A673 (cell line): ENCODE results near the gene DRC7.

Experiments
- EZH2 ChIP-seq: fragments of 200-600 bp; sonication (generic); IDR thresholded peaks from 2 replicates; pipeline ENCODE4 v1.6.1; 2017; ENCODE audit warnings: borderline replicate concordance, low read depth, mild to moderate bottlenecking, mixed read lengths, antibody characterized with exemption, low read length; ENCODE audit not compliant: poor library complexity, severe bottlenecking
- TF ChIP-seq, protein P1 (sequence below): fragments of 300-800, 200-600 bp; sonication (generic); conservative IDR thresholded peaks from 2 replicates; pipeline ENCODE4 v1.5.1; 2017; ENCODE audit warnings: low read depth, mild to moderate bottlenecking, antibody characterized with exemption, low read length, moderate library complexity, mixed read lengths

DNA sequence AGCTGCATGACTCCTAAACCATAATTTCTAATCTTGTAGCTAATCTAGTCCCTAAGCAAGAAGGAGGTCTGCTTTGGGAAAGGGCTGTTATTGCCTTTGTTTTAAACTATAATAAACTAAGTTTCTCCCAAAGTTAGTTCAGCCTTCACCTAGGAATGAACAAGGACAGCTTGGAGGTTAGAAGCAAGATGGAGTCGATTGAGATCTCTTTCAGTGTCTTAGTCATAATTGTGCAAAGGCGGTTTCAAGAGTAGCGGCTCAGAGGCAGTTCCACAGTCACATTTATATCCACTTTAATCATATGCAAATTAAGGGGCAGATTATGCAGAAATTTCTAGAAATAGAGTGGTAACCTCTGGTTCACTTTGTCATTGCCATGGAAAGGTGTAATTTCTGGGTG is 17.4 kb downstream of the DRC7 start:
- TF ChIP-seq, protein P1, sequence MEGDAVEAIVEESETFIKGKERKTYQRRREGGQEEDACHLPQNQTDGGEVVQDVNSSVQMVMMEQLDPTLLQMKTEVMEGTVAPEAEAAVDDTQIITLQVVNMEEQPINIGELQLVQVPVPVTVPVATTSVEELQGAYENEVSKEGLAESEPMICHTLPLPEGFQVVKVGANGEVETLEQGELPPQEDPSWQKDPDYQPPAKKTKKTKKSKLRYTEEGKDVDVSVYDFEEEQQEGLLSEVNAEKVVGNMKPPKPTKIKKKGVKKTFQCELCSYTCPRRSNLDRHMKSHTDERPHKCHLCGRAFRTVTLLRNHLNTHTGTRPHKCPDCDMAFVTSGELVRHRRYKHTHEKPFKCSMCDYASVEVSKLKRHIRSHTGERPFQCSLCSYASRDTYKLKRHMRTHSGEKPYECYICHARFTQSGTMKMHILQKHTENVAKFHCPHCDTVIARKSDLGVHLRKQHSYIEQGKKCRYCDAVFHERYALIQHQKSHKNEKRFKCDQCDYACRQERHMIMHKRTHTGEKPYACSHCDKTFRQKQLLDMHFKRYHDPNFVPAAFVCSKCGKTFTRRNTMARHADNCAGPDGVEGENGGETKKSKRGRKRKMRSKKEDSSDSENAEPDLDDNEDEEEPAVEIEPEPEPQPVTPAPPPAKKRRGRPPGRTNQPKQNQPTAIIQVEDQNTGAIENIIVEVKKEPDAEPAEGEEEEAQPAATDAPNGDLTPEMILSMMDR, result no peak
- no peak for TF ChIP-seq EZH2
